ENCODE data around the gene CTH.

DNA sequence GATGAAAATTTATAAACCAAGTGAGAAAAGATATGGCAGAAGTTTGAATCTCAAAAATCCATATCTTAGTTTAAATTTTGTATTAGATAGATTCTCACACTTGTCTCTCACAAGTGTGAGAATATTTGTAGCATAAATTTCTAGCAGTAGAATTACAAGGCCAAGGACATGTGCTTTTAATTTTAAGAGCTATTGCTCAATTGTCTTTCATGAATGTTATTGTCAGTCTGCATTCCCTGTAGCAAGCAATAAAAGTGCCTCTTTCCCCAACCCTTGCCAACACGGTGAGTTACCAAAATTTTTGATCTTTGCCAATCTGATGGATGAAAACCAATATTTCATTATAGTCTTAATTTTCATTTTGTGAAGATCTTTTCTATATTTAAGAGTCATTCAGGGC is 64.0 kb downstream of the CTH start:
- TF ChIP-seq, protein P1, sequence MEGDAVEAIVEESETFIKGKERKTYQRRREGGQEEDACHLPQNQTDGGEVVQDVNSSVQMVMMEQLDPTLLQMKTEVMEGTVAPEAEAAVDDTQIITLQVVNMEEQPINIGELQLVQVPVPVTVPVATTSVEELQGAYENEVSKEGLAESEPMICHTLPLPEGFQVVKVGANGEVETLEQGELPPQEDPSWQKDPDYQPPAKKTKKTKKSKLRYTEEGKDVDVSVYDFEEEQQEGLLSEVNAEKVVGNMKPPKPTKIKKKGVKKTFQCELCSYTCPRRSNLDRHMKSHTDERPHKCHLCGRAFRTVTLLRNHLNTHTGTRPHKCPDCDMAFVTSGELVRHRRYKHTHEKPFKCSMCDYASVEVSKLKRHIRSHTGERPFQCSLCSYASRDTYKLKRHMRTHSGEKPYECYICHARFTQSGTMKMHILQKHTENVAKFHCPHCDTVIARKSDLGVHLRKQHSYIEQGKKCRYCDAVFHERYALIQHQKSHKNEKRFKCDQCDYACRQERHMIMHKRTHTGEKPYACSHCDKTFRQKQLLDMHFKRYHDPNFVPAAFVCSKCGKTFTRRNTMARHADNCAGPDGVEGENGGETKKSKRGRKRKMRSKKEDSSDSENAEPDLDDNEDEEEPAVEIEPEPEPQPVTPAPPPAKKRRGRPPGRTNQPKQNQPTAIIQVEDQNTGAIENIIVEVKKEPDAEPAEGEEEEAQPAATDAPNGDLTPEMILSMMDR (conservative IDR thresholded peaks at IDR 0.05), result no peak
- no peak for TF ChIP-seq EZH2 (IDR thresholded peaks at IDR 0.05; ENCODE audit: low read depth)
